Measurements from ENCODE around the gene CCDC188. TPM values are rescaled to one million over a fixed set of nuclear protein-coding genes. Genes with fewer than 3 reads are reported as not detected.

CCDC188 gene
- total and polyA plus RNA-seq, 9 of the 15 experiments (the other 6 are each of a cell fraction or from before 2014, with no cell fraction given), result not detected

DNA sequence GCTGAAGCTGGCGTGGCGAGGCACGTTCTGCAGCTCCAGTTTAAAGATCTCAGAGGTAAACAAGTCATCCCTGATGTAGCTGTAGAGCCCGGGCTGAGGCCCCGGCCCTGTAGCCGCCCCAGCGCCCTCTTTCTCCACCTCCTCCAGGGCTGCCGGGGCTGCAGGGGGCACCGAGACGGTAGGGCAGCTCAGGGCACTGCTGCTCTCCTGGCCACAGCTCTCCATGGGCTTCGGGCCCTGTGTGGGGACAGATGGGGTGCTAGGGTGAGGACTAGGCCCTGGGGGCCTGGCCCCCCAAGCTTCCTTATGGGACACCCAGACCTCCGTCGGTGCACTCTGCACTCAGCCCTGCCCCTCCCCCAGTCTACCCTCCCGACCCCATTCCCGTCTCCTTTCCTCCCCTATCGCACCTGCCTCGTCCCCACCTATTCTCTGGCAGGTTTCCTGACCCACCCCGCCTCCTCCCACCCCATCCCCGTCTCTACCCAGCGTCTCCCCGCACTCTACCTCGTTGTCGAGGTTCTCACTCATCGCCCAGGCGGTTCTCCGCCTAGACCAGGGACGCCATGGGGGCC lies 34.4 kb downstream of the CCDC188 start (continued):
- TF ChIP-seq ZNF347 (CRISPR knock-in tag; IDR thresholded peaks at IDR 0.05; ENCODE audit: low read depth), result 0 out of 2 replicates have a peak, but pooled peaks have one; percentile 24
- TF ChIP-seq POLR2B (IDR thresholded peaks at IDR 0.05; ENCODE audit: low read depth, partially characterized antibody), result peak; percentile 83
- no peak for TF ChIP-seq TRIM28 (IDR thresholded peaks at IDR 0.05)
- TF ChIP-seq SAP30 (IDR thresholded peaks at IDR 0.05; ENCODE audit: borderline replicate concordance, insufficient read depth, low read depth, low read length, poor library complexity, severe bottlenecking), result no peak
- TF ChIP-seq SMARCE1 (IDR thresholded peaks at IDR 0.05), result no peak
- no peak for TF ChIP-seq FUS (optimal IDR thresholded peaks at IDR 0.05; ENCODE audit: low read depth, low read length)
- peak; percentile 97; the same call in 1 of the 2 replicates for TF ChIP-seq LARP7 (IDR thresholded peaks at IDR 0.05)
- no peak for TF ChIP-seq ZNF274 (IDR thresholded peaks at IDR 0.05; ENCODE audit: borderline replicate concordance, low read depth, low read length)
- no peak for TF ChIP-seq ZNF224 (CRISPR knock-in tag; IDR thresholded peaks at IDR 0.05)
- TF ChIP-seq, protein P1, sequence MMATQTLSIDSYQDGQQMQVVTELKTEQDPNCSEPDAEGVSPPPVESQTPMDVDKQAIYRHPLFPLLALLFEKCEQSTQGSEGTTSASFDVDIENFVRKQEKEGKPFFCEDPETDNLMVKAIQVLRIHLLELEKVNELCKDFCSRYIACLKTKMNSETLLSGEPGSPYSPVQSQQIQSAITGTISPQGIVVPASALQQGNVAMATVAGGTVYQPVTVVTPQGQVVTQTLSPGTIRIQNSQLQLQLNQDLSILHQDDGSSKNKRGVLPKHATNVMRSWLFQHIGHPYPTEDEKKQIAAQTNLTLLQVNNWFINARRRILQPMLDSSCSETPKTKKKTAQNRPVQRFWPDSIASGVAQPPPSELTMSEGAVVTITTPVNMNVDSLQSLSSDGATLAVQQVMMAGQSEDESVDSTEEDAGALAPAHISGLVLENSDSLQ (IDR thresholded peaks at IDR 0.05), result no peak
- TF ChIP-seq ZFP1 (CRISPR knock-in tag; IDR thresholded peaks at IDR 0.05), result peak; percentile 66; the same call in 1 of the 2 replicates
- TF ChIP-seq, protein P2, sequence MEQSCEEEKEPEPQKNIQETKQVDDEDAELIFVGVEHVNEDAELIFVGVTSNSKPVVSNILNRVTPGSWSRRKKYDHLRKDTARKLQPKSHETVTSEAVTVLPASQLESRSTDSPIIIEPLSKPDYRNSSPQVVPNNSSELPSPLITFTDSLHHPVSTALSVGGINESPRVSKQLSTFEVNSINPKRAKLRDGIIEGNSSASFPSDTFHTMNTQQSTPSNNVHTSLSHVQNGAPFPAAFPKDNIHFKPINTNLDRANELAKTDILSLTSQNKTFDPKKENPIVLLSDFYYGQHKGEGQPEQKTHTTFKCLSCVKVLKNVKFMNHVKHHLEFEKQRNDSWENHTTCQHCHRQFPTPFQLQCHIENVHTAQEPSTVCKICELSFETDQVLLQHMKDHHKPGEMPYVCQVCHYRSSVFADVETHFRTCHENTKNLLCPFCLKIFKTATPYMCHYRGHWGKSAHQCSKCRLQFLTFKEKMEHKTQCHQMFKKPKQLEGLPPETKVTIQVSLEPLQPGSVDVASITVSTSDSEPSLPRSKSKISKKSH (CRISPR knock-in tag; IDR thresholded peaks at IDR 0.05), result no peak
- TF ChIP-seq MIER1 (IDR thresholded peaks at IDR 0.05; ENCODE audit: low read depth), result no peak
- no peak for TF ChIP-seq SP1 (CRISPR knock-in tag; IDR thresholded peaks at IDR 0.05)
- TF ChIP-seq CC2D1A (IDR thresholded peaks at IDR 0.05), result peak; percentile 83
- no peak for TF ChIP-seq TCF3 (CRISPR knock-in tag; IDR thresholded peaks at IDR 0.05)
- TF ChIP-seq KLF1 (tag; IDR thresholded peaks at IDR 0.05), result no peak
- peak; percentile 78 for TF ChIP-seq ZNF561 (CRISPR knock-in tag; conservative IDR thresholded peaks at IDR 0.05)
- no peak for TF ChIP-seq HEY1 (CRISPR knock-in tag; IDR thresholded peaks at IDR 0.05; ENCODE audit: borderline replicate concordance)
- TF ChIP-seq, protein P3, sequence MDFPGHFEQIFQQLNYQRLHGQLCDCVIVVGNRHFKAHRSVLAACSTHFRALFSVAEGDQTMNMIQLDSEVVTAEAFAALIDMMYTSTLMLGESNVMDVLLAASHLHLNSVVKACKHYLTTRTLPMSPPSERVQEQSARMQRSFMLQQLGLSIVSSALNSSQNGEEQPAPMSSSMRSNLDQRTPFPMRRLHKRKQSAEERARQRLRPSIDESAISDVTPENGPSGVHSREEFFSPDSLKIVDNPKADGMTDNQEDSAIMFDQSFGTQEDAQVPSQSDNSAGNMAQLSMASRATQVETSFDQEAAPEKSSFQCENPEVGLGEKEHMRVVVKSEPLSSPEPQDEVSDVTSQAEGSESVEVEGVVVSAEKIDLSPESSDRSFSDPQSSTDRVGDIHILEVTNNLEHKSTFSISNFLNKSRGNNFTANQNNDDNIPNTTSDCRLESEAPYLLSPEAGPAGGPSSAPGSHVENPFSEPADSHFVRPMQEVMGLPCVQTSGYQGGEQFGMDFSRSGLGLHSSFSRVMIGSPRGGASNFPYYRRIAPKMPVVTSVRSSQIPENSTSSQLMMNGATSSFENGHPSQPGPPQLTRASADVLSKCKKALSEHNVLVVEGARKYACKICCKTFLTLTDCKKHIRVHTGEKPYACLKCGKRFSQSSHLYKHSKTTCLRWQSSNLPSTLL (IDR thresholded peaks at IDR 0.05), result peak; percentile 61; the same call in 1 of the 2 replicates
- no peak for TF ChIP-seq XRCC4 (IDR thresholded peaks at IDR 0.05; ENCODE audit: extremely low read depth, insufficient read depth, insufficient read length)
- TF ChIP-seq SREBF2 (CRISPR knock-in tag; IDR thresholded peaks at IDR 0.05), result no peak
- TF ChIP-seq ZNF589 (CRISPR knock-in tag; IDR thresholded peaks at IDR 0.05; ENCODE audit: low read depth), result no peak
- no peak for TF ChIP-seq ZFP30 (CRISPR knock-in tag; IDR thresholded peaks at IDR 0.05; ENCODE audit: borderline replicate concordance)
- TF ChIP-seq, protein P4, sequence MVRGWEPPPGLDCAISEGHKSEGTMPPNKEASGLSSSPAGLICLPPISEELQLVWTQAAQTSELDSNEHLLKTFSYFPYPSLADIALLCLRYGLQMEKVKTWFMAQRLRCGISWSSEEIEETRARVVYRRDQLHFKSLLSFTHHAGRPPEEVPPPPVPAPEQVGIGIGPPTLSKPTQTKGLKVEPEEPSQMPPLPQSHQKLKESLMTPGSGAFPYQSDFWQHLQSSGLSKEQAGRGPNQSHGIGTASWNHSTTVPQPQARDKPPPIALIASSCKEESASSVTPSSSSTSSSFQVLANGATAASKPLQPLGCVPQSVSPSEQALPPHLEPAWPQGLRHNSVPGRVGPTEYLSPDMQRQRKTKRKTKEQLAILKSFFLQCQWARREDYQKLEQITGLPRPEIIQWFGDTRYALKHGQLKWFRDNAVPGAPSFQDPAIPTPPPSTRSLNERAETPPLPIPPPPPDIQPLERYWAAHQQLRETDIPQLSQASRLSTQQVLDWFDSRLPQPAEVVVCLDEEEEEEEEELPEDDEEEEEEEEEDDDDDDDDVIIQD (CRISPR knock-in tag; IDR thresholded peaks at IDR 0.05), result peak; percentile 47; the same call in 1 of the 2 replicates
